ENCODE results near the gene DIP2A. TPM values are rescaled to one million over a fixed set of nuclear protein-coding genes. Genes with fewer than 3 reads are reported as not detected.

The DIP2A gene
- total and polyA plus RNA-seq, 2 of the 8 experiments (the other 6 are each of a cell fraction or from before 2014, with no cell fraction given): 16.0 to 27.1 TPM

DNA sequence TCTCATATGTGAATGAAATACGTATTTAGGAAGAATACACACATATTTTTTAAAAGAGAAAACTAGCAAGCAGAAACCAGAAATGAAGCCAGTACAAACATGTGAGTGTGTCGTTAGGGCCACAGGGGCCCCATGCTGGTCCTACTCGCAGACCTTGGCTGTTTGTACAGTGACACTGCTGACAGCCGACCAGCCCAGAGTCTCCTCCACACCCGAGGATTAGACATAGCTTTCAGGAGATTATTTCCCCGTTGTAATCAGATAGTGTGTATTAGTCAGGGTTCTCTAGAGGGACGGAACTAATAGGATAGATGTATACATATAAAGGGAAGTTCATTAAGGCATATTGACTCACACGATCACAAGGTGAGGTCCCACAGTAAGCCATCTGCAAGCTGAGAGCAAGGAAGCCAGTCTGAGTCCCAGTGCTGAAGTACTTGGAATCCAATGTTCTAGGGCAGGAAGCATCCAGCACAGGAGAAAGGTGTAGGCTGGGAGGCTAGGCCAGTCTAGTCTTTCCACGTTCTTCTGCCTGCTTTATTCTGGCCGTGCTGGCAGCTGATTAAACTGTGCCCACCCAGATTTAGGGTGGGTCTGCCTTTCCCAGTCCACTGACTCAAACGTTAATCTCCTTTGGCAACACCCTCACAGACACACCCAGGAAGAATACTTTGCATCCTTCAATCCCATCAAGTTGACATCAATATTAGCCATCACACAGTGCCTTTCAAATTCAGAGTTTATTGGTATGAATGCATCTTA is 51.2 kb downstream of the DIP2A start:
- H2AK5ac ChIP-seq (ENCODE audit: low read depth, low read length): no peak overlapping the region
- no peak overlapping the region for H3K23ac ChIP-seq (ENCODE audit: insufficient read length)
- no peak overlapping the region for H3K18ac ChIP-seq (ENCODE audit: extremely low read depth, low read length)
- no peak overlapping the region for H3K14ac ChIP-seq (ENCODE audit: insufficient read length)
- H4K8ac ChIP-seq (ENCODE audit: extremely low read depth, insufficient read depth, low read length): no peak overlapping the region
- H3K4me2 ChIP-seq (ENCODE audit: insufficient read depth in 1 of 2, low read depth in 2 of 2, low read length in 2 of 2): no peak overlapping the region
- no peaks in the 10 kb centered on the region for H3K23me2 ChIP-seq (ENCODE audit: low read depth, low read length)
- H3K9ac ChIP-seq (replicated peaks in 1 of 4; ENCODE audit: extremely low read depth in 1 of 4, low read depth in 3 of 4, low read length in 3 of 4): no peak overlapping the region
- no peak overlapping the region for H3K4me3 ChIP-seq (ENCODE audit: extremely low read depth in 1 of 4, insufficient read depth in 2 of 4, low read depth in 3 of 4, low read length in 4 of 4)
- peaks cover 0 to 25% (median 15%) of the 10 kb centered on the region in 4 experiments; a peak in 6 of 8 replicates for H3K36me3 ChIP-seq (ENCODE audit: control insufficient read depth in 2 of 4, insufficient read depth in 4 of 4, low read length in 3 of 4)
- CTCF ChIA-PET (ENCODE audit: partially characterized antibody): interaction anchor here (0.6 kb wide), 2 partner anchors 19 to 303 kb away, joined by 3 to 5 read pairs; no protein-coding TSS in a partner anchor
- H2BK12ac ChIP-seq (ENCODE audit: low read depth, low read length): no peak overlapping the region
- peaks cover 0 to 2% of the 10 kb centered on the region in 2 experiments for H4K20me1 ChIP-seq (replicated peaks in 1 of 2; ENCODE audit: control insufficient read depth in 1 of 2, insufficient read depth in 2 of 2, low read length in 2 of 2)
- H3K56ac ChIP-seq (replicated peaks; ENCODE audit: insufficient read length, low read depth, low read length): no peak overlapping the region
- POLR2A ChIA-PET (ENCODE audit: partially characterized antibody): no interaction called here
- H2BK20ac ChIP-seq (ENCODE audit: low read length): no peak overlapping the region
- no peak for DNase-seq (ENCODE audit: low read depth in 1 of 2, low spot score in 2 of 2)
- no peaks in the 10 kb centered on the region for H3K79me2 ChIP-seq (ENCODE audit: control insufficient read depth in 1 of 2, insufficient read depth in 2 of 2, low read length in 2 of 2)
- no peak overlapping the region for H3K4ac ChIP-seq (replicated peaks; ENCODE audit: insufficient read length, low read depth, low read length)
- no peak overlapping the region for H2BK5ac ChIP-seq (ENCODE audit: low read depth, low read length)
- WGBS, 2 experiments (ENCODE audit: extremely low coverage in 1 of 2, insufficient coverage in 1 of 2, insufficient read length in 1 of 2, insufficient replicate concordance in 2 of 2, low coverage in 1 of 2, low lambda C conversion rate in 2 of 2, missing lambda C conversion rate in 1 of 2): 80% methylated on average over 11 of the region's 11 CpGs; no CpG with 5 or more reads in 1 of the 2 experiments
- H2AFZ ChIP-seq (ENCODE audit: low read length): no peak overlapping the region
- no peak overlapping the region for H4K91ac ChIP-seq (replicated peaks; ENCODE audit: insufficient read length, low read length)
- no peaks in the 10 kb centered on the region for H3K4me1 ChIP-seq (replicated peaks in 1 of 4; ENCODE audit: control insufficient read depth in 3 of 4, insufficient read depth in 4 of 4, low read length in 3 of 4)
- H4K5ac ChIP-seq (ENCODE audit: insufficient read length, low read depth, low read length): no peak overlapping the region
- H2BK15ac ChIP-seq (ENCODE audit: low read length): no peak overlapping the region
- H3K27me3 ChIP-seq (replicated peaks in 1 of 4; ENCODE audit: control insufficient read depth in 3 of 4, extremely low read depth in 1 of 4, insufficient read depth in 3 of 4, low read length in 3 of 4): no peaks in the 10 kb centered on the region
- H3K27ac ChIP-seq (ENCODE audit: low read depth, low read length): no peak overlapping the region
- H2BK120ac ChIP-seq (replicated peaks; ENCODE audit: low read depth, low read length): no peak overlapping the region
- no peaks in the 10 kb centered on the region for H3K9me3 ChIP-seq (ENCODE audit: insufficient read depth in 2 of 2, low read depth in 1 of 2, low read length in 1 of 2)
- FAIRE-seq: no peak
- no peaks in the 10 kb centered on the region; the same call in 1 of the 2 replicates for H3K79me1 ChIP-seq (ENCODE audit: low read depth, low read length)
- TF ChIP-seq EP300 (IDR thresholded peaks at IDR 0.05; ENCODE audit: borderline replicate concordance in 1 of 2, low read depth in 2 of 2, low read length in 2 of 2) (no peak), TBP (IDR thresholded peaks at IDR 0.05; ENCODE audit: low read depth, low read length) (no peak), E2F6 (IDR thresholded peaks at IDR 0.05) (no peak), CTBP2 (IDR thresholded peaks at IDR 0.05; ENCODE audit: borderline replicate concordance, insufficient read depth, insufficient read length, low read length) (no peak), SP4 (IDR thresholded peaks at IDR 0.05; ENCODE audit: low read length) (no peak), BACH1 (IDR thresholded peaks at IDR 0.05; ENCODE audit: low read length) (no peak), RBBP5 (IDR thresholded peaks at IDR 0.05; ENCODE audit: borderline replicate concordance, low read depth, low read length) (no peak), CHD1 (IDR thresholded peaks at IDR 0.05; ENCODE audit: low read depth, low read length) (no peak), CHD2 (IDR thresholded peaks at IDR 0.05; ENCODE audit: low read length) (no peak), SAP30 (IDR thresholded peaks at IDR 0.05; ENCODE audit: insufficient read depth, insufficient replicate concordance, low read length) (no peak), MAFK (IDR thresholded peaks at IDR 0.05; ENCODE audit: low read depth, low read length) (no peak), RAD21 (IDR thresholded peaks at IDR 0.05 in 1 of 2, conservative IDR thresholded peaks at IDR 0.05 in 1 of 2; ENCODE audit: low read depth in 2 of 2, low read length in 2 of 2) (no peak)
